Loucy (cell line): Measurements from ENCODE around the gene UBE4A.
A peak's percentile ranks its signal among the peaks of the same experiment; 100 is the strongest.

ENCODE experiments used
- H2AFZ ChIP-seq: fragments of 200-600 bp; sonication (generic); 2 replicates; pipeline ENCODE4 v1.6.0; 2016; ENCODE audit warnings: antibody characterized with exemption, mild to moderate bottlenecking, low read length, moderate library complexity
- H3F3A ChIP-seq: fragments of 200-600 bp; 2 replicates; pipeline ENCODE4 v1.6.0; 2016; ENCODE audit warnings: antibody characterized with exemption, low read depth, mild to moderate bottlenecking
- H3K27me3 ChIP-seq: fragments of 200-600 bp; sonication (generic); 2 replicates; pipeline ENCODE4 v1.6.1; 2014; ENCODE audit warnings: low read length, mild to moderate bottlenecking; ENCODE audit not compliant: insufficient read depth, poor library complexity, severe bottlenecking
- H3K36me3 ChIP-seq: fragments of 200-600 bp; sonication (generic); 2 replicates; pipeline ENCODE4 v1.6.1; 2016; ENCODE audit warnings: low read length; ENCODE audit not compliant: insufficient read depth
- H3K4me1 ChIP-seq: fragments of 200-600 bp; sonication (generic); 2 replicates; pipeline ENCODE4 v1.5.1; 2014; ENCODE audit warnings: low read length, mild to moderate bottlenecking; ENCODE audit not compliant: insufficient read depth, poor library complexity, severe bottlenecking
- H3K4me2 ChIP-seq: fragments of 200-600 bp; sonication (generic); 2 replicates; pipeline ENCODE4 v1.6.0; 2014; ENCODE audit warnings: antibody characterized with exemption, low read length, low read depth, mild to moderate bottlenecking; ENCODE audit not compliant: poor library complexity, severe bottlenecking
- H3K4me3 ChIP-seq: fragments of 200-600 bp; sonication (generic); 2 replicates; pipeline ENCODE4 v1.5.1; 2014; ENCODE audit warnings: low read length, mild to moderate bottlenecking, mixed read lengths; ENCODE audit not compliant: poor library complexity, severe bottlenecking
- H3K79me2 ChIP-seq: fragments of 200-600 bp; sonication (generic); 2 replicates; pipeline ENCODE4 v1.6.1; 2014; ENCODE audit warnings: low read length; ENCODE audit not compliant: insufficient read depth
- H3K9ac ChIP-seq: fragments of 200-600 bp; sonication (generic); 2 replicates; pipeline ENCODE4 v1.6.0; 2014; ENCODE audit warnings: mild to moderate bottlenecking, low read depth, low read length, moderate library complexity; ENCODE audit not compliant: poor library complexity, severe bottlenecking
- H3K9me2 ChIP-seq: fragments of 200-600 bp; sonication (generic); replicated peaks from 2 replicates; pipeline ENCODE4 v1.6.1; 2016; ENCODE audit warnings: low read depth, low read length, mixed read lengths
- H3K9me3 ChIP-seq: fragments of 200-600 bp; sonication (generic); 2 replicates; pipeline ENCODE4 v1.6.1; 2014; ENCODE audit warnings: mild to moderate bottlenecking, antibody characterized with exemption, low read length, low read depth; ENCODE audit not compliant: insufficient read depth
- H4K20me1 ChIP-seq: fragments of 200-600 bp; sonication (generic); 2 replicates; pipeline ENCODE4 v1.6.0; 2014; ENCODE audit warnings: antibody characterized with exemption, low read length, mild to moderate bottlenecking; ENCODE audit not compliant: insufficient read depth, poor library complexity, severe bottlenecking
- EZH2phosphoT487 ChIP-seq: fragments of 200-600 bp; IDR thresholded peaks from 2 replicates; pipeline ENCODE4 v1.6.1; 2018; ENCODE audit warnings: antibody characterized with exemption, mild to moderate bottlenecking, moderate library complexity, borderline replicate concordance
- TF ChIP-seq, protein P1 (sequence below): fragments of 200-600 bp; sonication (generic); conservative IDR thresholded peaks from 2 replicates; pipeline ENCODE4 v1.5.1; 2014; ENCODE audit warnings: mild to moderate bottlenecking, antibody characterized with exemption, low read length

The UBE4A gene

DNA sequence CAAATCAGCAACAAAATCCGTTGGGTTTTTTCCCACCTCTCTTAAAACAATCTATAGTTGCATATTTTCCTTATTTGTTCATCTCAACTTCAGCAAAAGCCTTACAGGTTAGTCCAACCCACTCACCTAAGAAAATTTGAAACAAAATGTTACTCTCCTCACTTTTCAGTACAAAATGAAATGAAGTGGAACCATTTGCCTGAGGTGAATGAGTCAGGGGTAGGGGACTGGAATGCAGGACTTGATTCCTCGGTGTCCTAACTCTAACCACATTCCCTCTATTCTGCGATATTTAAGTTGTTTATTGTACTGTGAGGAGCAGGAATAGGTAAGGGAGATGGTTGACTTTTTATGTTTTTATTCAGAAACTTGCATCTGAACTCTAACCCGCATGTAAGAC is 58.4 kb downstream of the UBE4A start:
- H3K9ac ChIP-seq = no peak overlapping the region
- no peaks in the 10 kb centered on the region for H4K20me1 ChIP-seq
- H3K27me3 ChIP-seq = no peaks in the 10 kb centered on the region
- no peaks in the 10 kb centered on the region for H3K9me3 ChIP-seq
- TF ChIP-seq, protein P1, sequence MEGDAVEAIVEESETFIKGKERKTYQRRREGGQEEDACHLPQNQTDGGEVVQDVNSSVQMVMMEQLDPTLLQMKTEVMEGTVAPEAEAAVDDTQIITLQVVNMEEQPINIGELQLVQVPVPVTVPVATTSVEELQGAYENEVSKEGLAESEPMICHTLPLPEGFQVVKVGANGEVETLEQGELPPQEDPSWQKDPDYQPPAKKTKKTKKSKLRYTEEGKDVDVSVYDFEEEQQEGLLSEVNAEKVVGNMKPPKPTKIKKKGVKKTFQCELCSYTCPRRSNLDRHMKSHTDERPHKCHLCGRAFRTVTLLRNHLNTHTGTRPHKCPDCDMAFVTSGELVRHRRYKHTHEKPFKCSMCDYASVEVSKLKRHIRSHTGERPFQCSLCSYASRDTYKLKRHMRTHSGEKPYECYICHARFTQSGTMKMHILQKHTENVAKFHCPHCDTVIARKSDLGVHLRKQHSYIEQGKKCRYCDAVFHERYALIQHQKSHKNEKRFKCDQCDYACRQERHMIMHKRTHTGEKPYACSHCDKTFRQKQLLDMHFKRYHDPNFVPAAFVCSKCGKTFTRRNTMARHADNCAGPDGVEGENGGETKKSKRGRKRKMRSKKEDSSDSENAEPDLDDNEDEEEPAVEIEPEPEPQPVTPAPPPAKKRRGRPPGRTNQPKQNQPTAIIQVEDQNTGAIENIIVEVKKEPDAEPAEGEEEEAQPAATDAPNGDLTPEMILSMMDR = no peak
- no peak for TF ChIP-seq EZH2phosphoT487
- no peak overlapping the region for H2AFZ ChIP-seq
- H3K4me3 ChIP-seq = no peak overlapping the region
- H3K36me3 ChIP-seq = no peaks in the 10 kb centered on the region
- peaks cover 3% of the 10 kb centered on the region; the same call in 1 of the 2 replicates for H3F3A ChIP-seq
- peaks cover 21% of the 10 kb centered on the region for H3K4me1 ChIP-seq
- no peaks in the 10 kb centered on the region for H3K9me2 ChIP-seq
- no peak overlapping the region for H3K4me2 ChIP-seq
- H3K79me2 ChIP-seq = no peaks in the 10 kb centered on the region

DNA sequence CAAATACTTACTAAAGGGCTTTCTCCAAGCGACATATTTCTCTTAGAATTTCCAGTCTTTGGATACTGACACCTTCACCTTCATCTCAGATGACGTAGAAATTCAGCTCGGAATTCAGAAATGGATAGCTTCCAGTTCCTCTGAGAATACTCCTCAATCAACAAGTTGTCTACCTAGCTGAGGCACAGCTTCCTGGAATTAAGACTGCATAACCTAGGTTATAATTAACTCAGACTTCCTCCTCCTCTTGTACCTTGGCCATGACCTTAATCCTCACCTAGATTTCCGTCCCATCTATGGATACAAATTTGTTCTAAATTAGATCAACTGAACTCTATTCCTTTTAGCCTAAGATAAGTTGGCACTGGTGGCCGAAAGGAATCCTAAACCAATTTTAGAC is 59.4 kb downstream of the UBE4A start:
- no peaks in the 10 kb centered on the region for H4K20me1 ChIP-seq
- no peaks in the 10 kb centered on the region for H3K27me3 ChIP-seq
- TF ChIP-seq, protein P1 = no peak
- TF ChIP-seq EZH2phosphoT487 = no peak
- H3K36me3 ChIP-seq = no peaks in the 10 kb centered on the region
- no peak overlapping the region for H3K4me3 ChIP-seq
- H3F3A ChIP-seq = peaks cover 3% of the 10 kb centered on the region; the same call in 1 of the 2 replicates
- no peak overlapping the region for H3K4me2 ChIP-seq
- no peaks in the 10 kb centered on the region for H3K9me3 ChIP-seq
- peaks cover 21% of the 10 kb centered on the region for H3K4me1 ChIP-seq
- no peaks in the 10 kb centered on the region for H3K9me2 ChIP-seq
- no peaks in the 10 kb centered on the region for H3K79me2 ChIP-seq
- no peak overlapping the region for H3K9ac ChIP-seq
- H2AFZ ChIP-seq = no peak overlapping the region

DNA sequence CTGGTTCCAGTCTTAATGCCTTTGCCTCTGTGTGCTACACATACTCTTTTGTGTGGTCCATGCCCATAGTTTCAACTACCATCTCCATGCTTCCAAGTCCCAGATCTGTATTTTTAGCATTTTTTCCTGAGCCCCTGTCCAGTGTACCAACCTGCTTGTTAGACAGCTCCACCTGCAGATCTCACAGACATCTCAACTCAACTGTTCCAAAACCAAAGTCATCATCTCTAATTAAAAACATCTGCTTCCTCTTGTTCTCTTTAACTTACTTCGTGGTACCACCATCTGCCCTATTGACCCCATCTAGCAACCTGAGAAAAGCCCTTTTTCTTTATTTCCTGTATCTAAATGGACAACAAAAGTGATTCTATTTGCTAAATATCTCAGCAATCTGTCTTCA is 68.3 kb downstream of the UBE4A start:
- H3K4me3 ChIP-seq = no peak overlapping the region
- no peak overlapping the region for H3K9ac ChIP-seq
- no peaks in the 10 kb centered on the region for H3K79me2 ChIP-seq
- no peaks in the 10 kb centered on the region for H3K9me2 ChIP-seq
- H3K4me1 ChIP-seq = peaks cover 20% of the 10 kb centered on the region
- no peaks in the 10 kb centered on the region for H3F3A ChIP-seq
- no peaks in the 10 kb centered on the region for H3K9me3 ChIP-seq
- no peak overlapping the region for H2AFZ ChIP-seq
- peak overlapping the region; percentile 29 for H3K4me2 ChIP-seq
- no peaks in the 10 kb centered on the region for H3K27me3 ChIP-seq
- H4K20me1 ChIP-seq = no peaks in the 10 kb centered on the region
- H3K36me3 ChIP-seq = no peaks in the 10 kb centered on the region
- TF ChIP-seq, protein P1 = peak; percentile 42; the same call in 1 of the 2 replicates
- TF ChIP-seq EZH2phosphoT487 = no peak
